DLD1 (cell line): ENCODE measurements around the gene IQCE.

Experiments
- in situ Hi-C: cut with HindIII; loops from 2 replicates; pipeline ENCODE4 v1.10.0; 2017; ENCODE audit warnings: low sequenced_read_pairs

The IQCE gene

GRCh38 chr7:2657920-2658671 is 99.3 kb downstream of the IQCE start:
- in situ Hi-C loops: no loop called here

DNA sequence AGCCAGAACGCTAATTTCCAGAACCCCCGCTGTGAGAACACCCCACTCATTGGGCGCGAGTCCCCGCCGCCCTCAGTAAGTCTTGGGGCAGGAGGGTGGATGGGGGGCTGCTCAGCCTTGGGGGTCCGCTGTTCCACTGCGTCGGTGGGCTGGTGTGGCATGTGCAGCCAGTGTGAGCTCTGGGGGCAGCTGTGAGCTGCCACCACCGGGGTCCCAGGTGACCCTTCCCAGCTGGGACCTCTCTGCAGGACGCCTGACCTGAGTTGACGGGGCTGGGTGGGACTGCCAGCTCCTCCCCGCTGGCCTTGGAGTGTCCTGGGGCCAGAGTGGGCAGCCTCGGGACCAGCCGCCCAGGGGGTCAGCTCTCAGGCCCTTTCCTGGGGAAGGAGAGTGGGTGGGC is 100.2 kb downstream of the IQCE start:
- in situ Hi-C loops: no loop called here

DNA sequence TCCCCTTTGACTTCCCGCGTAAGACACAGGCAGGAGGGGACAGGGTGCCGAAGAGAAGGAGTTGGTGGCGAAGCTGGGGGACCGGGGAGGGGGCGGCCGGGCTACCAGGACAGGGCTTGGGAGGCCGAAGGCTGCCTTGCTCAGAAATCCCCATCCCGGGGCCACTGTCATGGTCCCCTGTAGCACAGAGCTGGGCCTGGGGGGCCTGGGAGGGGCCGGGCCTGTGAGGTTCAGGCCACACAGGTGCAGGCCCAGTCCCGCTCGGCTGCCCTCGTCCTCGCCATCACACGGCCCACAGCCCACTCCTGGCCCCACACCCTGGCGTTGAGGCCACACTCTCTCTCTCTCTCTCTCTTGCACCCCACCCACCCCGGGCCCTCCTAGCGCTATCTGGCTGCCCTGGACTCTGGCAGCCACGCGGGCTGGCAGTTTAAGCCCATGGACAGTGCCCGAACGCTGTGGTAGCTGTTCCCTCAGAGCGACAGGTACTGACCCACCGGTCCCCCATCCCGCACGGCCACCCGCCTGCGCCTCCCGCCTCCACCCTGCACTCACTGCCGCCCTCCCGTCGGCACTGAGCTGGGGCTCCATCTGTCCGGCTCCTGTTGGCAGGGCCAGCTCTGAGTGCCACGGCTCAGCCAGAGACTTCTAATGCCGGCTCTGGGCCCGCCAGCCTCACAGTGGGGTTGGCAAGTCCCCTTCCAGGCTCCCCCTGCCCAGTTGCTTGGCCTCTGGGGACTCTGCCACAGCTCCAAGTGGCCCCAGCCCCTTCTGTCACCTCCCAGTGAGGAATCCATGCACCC is 101.0 kb downstream of the IQCE start:
- in situ Hi-C loops: no loop called here

- in situ Hi-C loops: no loop called here
These were observed 101.7 kb downstream of the IQCE start for GRCh38 chr7:2660359-2661095.

DNA sequence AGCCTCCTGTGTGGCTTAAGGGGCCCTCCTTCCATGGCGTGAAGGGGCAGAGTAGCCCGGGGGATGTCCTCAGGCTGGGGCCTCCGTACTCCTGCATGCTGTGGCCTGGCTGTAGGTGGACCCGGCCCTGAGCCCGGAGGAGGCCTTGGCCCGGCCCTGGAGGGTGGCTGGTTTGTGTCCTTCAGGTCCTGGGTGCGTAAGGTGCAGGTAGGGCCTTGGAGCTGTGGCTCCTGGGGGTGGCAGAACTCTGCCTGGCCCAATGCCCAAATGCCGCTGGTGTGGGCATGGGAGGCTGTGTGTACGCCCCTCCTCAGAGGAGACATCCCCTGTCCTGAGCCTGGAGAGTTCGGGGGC is 102.3 kb downstream of the IQCE start:
- in situ Hi-C loops: no loop called here

DNA sequence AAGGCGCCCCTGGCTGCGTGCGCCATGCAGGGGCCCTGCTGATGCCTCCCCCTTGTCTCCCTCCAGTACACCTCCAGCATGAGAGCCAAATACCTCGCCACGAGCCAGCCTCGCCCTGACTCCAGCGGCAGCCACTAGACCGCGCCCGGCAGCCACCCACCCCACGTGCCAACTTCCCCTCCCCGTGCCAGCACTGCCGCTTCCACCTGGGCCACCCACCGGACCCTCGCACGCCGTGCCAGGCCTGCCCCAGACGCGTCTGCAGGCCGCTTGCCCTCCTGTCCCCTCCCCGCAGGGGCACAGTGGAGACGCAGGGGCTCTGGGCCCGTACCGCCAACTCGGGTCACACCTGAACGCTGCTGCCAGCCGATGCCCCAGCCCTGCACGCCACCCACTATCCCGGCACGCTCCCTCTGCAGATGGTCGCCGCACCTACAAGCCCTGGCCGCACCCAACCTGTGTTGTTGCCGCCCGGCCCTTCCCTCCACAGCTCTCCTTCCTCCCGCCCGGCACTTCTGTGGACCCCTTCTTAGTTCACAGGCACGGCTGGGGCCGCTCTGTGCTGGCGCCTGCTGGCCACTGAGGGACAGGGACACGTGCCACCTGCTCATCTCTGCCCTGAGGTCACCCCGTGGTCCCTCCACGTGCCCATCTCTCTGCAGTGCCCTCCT is 103.0 kb downstream of the IQCE start:
- in situ Hi-C loops: no loop called here

DNA sequence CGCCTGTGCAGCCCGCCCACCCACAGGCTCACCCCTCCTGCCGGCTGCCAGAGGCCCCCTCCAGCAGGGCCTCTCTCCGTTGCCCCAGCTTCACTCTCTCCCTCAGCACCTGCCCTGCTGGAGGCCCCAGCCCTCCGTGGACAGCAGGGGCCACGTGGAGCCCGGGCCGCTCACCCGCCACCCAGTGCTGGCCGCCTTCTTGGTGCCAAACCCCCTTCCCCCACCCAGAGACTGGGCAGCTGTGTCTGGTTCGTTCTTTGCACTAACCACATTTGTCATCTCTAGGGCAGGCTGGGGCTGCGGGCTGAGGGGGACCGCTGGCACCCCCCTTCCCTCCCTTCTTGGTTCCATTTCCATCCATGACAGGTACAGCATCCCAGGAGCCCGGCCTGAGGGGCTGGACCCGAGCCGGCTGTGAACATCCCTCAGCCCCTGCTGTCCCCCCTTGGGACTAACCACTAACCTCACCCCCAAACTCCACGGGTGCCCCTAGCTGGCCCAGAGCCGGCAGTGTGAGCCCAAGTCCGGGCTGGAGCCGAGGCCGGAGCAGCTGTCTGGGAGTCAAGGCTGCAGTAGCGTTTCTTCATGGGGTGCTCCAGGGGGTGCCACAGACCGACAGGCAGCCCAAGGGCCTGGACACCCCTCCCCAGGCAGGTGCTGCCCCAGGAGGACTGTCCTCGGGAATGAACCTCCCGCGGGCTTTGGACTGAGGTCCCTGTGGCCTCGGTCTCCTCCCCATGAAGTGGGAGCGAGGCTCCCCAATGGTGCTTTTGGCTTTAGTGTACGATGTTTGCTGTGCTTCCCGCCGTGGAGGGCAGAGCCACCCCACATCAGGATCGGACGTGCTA is 103.7 kb downstream of the IQCE start:
- in situ Hi-C loops: no loop called here

DNA sequence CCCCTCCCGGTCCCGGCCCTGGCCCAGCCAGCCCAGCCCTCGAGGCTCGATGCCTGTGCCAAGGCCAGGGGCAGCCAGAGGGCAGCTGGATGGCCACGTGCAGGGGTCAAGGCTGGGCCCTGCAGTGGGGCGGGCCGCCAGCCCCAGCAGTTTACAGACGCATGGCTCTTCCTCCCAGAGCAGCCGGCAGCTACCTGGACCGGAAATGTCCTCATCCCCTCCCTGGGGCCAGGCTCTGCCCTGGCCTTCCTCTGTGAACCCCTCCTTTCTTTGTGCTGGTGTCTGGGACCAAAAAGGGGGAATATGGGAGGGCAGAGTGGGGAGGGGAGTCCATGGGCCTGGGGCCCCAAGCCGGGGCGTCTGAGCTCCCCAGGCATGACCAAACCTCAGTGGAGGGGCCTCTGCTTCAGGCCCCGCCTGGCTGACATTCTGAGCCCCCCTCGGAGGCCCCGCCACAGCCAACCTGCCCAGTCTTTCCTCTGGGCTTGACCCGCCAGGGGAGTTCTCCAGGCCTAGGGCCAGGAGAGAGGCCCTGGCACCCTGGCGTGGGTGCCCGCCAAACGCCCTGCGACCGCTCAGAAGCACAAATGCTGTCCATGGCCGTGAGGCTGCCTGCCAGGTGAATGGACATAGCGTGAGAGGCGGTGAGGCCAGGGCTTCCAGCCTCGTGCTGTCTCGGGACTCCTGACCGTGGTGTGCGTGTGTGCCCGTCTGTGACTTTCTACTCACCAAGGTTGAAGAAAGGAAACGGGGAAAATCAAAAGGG is 104.5 kb downstream of the IQCE start:
- in situ Hi-C loops: no loop called here

- in situ Hi-C loops: no loop called here
These were observed 105.2 kb downstream of the IQCE start for GRCh38 chr7:2663960-2664359.
